Neuron (in vitro differentiated cells): ENCODE measurements around the gene EXD1.
"Not testable (repeated sequence)": the region's sequence is repeated elsewhere in the genome, so short reads cannot be mapped to it uniquely, and the experiment has no call there.

Source experiments
- H2AFZ ChIP-seq: one replicate; pipeline ENCODE4 v1.6.1; 2013; ENCODE audit warnings: low read depth, mild to moderate bottlenecking, inconsistent platforms, low read length, moderate library complexity
- H3K27me3 ChIP-seq: one replicate; pipeline ENCODE4 v1.6.1; 2013; ENCODE audit warnings: low read length; ENCODE audit not compliant: insufficient read depth
- H3K36me3 ChIP-seq: one replicate; pipeline ENCODE4 v1.6.1; 2013; ENCODE audit warnings: low read length; ENCODE audit not compliant: insufficient read depth
- H3K4me1 ChIP-seq: one replicate; pipeline ENCODE4 v1.6.1; 2013; ENCODE audit warnings: low read length; ENCODE audit not compliant: insufficient read depth
- H3K4me3 ChIP-seq: 2 replicates; pipeline ENCODE4 v1.5.1; 2013; ENCODE audit warnings: mild to moderate bottlenecking, low read length, moderate library complexity
- H3K9me3 ChIP-seq: one replicate; pipeline ENCODE4 v1.6.1; 2013; ENCODE audit warnings: low read length

Gene EXD1

DNA sequence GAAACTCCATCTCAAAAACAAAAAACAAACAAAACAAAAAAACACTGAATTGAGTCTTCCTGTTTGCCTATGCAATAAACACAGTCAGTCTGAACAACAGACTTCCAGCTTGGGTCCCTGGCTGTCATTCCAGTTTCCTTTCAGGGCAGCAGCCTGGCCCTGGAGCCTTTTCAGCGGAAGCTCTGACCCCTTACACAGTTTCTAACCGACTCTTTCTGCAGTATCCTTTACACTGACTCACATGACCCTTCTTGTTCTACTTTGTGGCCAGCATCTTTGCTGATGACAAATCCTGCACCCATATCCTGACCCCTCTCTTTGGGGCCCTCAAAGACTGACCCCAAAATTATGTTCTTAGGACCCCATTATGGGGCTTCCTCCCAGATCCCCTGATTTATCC lies 76.1 kb downstream of the EXD1 start:
- H3K4me1 ChIP-seq: no peaks in the 10 kb centered on the region
- no peak overlapping the region for H2AFZ ChIP-seq
- H3K9me3 ChIP-seq: no peaks in the 10 kb centered on the region
- no peak overlapping the region for H3K4me3 ChIP-seq
- H3K36me3 ChIP-seq: no peaks in the 10 kb centered on the region
- H3K27me3 ChIP-seq: no peaks in the 10 kb centered on the region

- no peak overlapping the region for H2AFZ ChIP-seq
- H3K4me3 ChIP-seq: no peak overlapping the region
- no peaks in the 10 kb centered on the region for H3K36me3 ChIP-seq
- no peaks in the 10 kb centered on the region for H3K4me1 ChIP-seq
- H3K27me3 ChIP-seq: no peaks in the 10 kb centered on the region
- no peaks in the 10 kb centered on the region for H3K9me3 ChIP-seq
Measured at GRCh38 chr15:41153733-41154132, 76.8 kb downstream of the EXD1 start.

GRCh38 chr15:41151451-41152005 lies 79.0 kb downstream of the EXD1 start:
- no peak overlapping the region for H2AFZ ChIP-seq
- no peaks in the 10 kb centered on the region for H3K36me3 ChIP-seq
- no peaks in the 10 kb centered on the region for H3K4me1 ChIP-seq
- H3K4me3 ChIP-seq: no peak overlapping the region
- H3K27me3 ChIP-seq: no peaks in the 10 kb centered on the region
- H3K9me3 ChIP-seq: no peaks in the 10 kb centered on the region

DNA sequence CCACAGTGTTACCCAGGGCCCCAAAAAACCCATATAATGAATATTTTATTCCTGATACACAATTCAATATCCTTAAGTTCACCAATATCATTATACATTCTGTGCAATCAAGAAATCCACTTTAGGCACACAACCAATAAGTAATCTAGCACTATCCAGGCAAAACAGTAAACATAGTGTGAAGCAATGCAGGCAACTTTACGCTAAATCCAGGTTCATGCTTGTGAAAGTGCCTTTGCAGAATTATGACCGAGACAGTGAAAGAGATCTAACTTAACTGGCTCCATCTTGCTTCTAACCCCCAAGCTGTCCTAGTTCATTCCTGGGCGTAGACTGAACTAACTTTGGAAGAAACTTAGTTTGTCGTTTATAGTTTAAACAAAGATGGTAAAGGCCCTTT lies 80.3 kb downstream of the EXD1 start:
- H3K4me1 ChIP-seq: no peaks in the 10 kb centered on the region
- H2AFZ ChIP-seq: no peak overlapping the region
- H3K4me3 ChIP-seq: no peak overlapping the region
- no peaks in the 10 kb centered on the region for H3K36me3 ChIP-seq
- H3K9me3 ChIP-seq: no peaks in the 10 kb centered on the region
- H3K27me3 ChIP-seq: no peaks in the 10 kb centered on the region

GRCh38 chr15:41148065-41148464 lies 82.5 kb downstream of the EXD1 start:
- Histone ChIP-seq H3K36me3 (no peaks in the 10 kb centered on the region), H3K4me1 (no peaks in the 10 kb centered on the region), H3K27me3 (no peaks in the 10 kb centered on the region), H3K9me3 (no peaks in the 10 kb centered on the region), H2AFZ (no peak overlapping the region), H3K4me3 (no peak overlapping the region)

DNA sequence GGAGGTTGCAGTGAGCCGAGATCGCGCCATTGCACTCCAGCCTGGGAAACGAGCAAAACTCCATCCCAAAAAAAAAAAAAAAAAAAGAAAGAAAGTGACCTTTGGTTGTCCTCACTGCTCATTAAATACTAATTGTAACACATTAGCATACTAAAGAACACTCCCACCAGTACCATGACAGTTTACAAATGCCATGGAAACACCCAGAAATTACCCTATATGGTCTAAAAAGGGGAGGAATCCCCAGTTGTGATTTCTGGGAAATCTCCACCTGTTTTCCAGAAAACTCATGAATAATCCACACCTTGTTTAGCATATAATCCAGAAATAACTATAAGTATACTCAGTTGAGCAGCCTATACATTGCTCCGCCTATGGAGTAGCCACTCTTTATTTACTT lies 90.9 kb downstream of the EXD1 start:
- Histone ChIP-seq H3K9me3 (peaks cover 3% of the 10 kb centered on the region), H3K27me3 (no peaks in the 10 kb centered on the region), H3K4me1 (no peaks in the 10 kb centered on the region), H3K36me3 (no peaks in the 10 kb centered on the region), H3K4me3 (no peak overlapping the region), H2AFZ (no peak overlapping the region)

DNA sequence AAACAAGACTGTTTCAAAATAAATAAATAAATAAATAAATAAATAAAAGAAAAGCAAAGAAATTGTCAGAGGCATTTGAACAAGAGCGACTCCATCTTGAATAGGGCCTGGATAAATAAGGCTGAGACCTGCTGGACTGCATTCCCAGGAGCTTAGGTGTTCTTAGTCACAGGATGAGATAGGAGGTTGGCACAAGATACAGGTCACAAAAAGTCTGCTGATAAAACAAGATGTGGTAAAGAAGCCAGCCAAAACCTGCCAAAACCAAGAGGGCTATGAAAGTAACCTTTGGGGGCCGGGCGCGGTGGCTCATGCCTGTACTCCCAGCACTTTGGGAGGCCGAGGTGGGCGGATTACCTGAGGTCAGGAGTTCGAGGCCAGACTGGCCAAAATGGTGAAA lies 91.4 kb downstream of the EXD1 start:
- not testable (repeated sequence) for H3K36me3 ChIP-seq, H3K4me3 ChIP-seq, H3K9me3 ChIP-seq, H3K4me1 ChIP-seq, H3K27me3 ChIP-seq, H2AFZ ChIP-seq

DNA sequence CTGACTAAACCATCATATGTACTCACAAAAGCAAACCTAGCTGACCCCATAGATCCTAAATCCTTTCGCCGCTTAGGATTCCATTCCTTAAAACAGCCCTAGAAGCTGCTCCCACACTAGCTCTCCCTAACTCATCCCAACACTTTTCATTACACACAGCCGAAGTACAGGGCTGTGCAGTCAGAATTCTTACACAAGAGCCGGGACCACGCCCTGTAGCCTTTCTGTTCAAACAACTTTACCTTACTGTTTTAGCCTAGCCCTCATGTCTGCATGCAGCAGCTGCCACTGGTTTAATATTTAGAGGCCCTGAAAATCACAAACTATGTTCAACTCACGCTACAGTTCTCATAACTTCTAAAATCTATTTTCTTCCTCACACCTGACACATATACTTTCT lies 95.0 kb downstream of the EXD1 start:
- not testable (repeated sequence) for H2AFZ ChIP-seq, H3K4me1 ChIP-seq, H3K27me3 ChIP-seq, H3K9me3 ChIP-seq, H3K36me3 ChIP-seq, H3K4me3 ChIP-seq

GRCh38 chr15:41133454-41133853 lies 97.1 kb downstream of the EXD1 start:
- no peaks in the 10 kb centered on the region for H3K4me1 ChIP-seq
- no peak overlapping the region for H3K4me3 ChIP-seq
- peaks cover 6% of the 10 kb centered on the region for H3K27me3 ChIP-seq
- H3K36me3 ChIP-seq: no peaks in the 10 kb centered on the region
- H2AFZ ChIP-seq: no peak overlapping the region
- no peaks in the 10 kb centered on the region for H3K9me3 ChIP-seq
